ENCODE measurements around the gene CTAGE9.
"Not testable (repeated sequence)": the region's sequence is repeated elsewhere in the genome, so short reads cannot be mapped to it uniquely, and the experiment has no call there.

The CTAGE9 gene

DNA sequence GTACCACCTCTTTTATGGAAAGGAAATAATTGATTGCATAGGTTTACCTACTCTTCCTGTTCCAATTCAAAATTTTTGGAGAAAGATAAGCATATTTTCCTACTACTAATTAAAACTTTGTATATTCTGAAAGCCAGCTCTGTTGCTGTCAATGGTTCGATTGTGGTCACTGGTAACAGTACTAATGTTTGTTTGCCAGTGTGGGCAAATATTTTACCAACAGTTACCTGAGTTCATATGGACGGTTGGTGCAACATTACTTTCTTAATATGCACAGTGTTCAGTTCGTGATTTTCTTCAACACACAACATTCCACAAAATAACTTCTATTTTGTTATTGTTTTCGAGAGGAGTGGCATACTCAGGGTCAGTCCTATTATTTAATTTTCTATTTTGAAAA, 17.1 kb upstream of the CTAGE9 start:
- DNase-seq, result no peak

DNA sequence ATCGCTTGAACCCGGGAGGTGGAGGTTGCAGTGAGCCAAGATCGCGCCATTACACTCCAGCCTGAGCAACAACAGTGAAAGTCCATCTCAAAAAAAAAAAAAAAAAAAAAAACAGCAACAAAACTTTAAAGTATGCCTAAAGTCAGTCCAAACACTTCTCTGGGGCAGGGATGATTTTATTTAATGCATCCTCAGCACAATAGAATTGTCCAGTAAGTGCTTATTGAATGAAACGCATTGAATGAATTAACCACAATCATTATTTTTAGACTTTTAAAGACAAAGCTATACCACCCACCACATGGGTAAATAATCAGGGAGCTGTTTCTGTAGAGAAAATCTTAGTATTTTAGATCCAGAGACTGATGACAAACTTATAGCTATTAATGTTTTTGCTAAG, 16.6 kb upstream of the CTAGE9 start:
- no peak for DNase-seq

DNA sequence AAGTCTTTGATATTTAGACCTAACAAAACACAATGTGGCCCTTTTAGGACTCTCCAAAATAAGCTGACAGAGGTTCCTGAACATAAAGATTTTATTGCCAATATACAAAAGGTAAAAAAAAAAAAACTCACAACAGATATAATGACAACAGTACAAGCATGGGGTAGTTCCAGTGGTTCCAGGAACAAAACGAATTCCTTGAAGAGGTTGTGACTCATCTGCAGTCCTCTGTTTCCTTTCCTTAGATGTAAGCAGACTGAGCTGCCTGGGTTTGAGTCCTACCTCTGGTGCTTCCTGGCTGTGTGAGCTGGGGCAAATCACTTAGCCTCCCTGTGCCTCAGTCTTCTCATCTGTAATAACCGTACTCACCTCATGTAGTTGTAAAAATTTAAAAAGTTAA, 13.3 kb upstream of the CTAGE9 start:
- DNase-seq, result no peak

DNA sequence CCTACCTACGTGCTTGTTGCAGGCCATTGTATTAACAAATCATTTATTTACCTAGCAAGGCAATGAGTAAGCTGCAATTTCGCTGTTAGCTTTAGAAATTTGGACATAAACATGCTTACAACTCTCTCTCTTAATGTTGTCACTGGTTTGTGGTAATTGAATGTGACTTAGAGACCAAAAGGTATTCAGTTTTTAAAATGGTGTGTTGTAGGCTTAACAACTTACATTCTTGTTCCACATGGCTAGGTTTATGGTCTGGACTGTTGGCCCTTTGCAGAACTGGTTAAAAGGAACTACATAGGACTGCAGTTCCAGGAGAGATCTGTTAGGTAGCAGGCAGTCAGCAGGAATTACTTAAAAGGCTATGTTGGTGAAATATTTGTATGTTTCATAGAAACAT, 10.3 kb upstream of the CTAGE9 start:
- DNase-seq, result no peak

DNA sequence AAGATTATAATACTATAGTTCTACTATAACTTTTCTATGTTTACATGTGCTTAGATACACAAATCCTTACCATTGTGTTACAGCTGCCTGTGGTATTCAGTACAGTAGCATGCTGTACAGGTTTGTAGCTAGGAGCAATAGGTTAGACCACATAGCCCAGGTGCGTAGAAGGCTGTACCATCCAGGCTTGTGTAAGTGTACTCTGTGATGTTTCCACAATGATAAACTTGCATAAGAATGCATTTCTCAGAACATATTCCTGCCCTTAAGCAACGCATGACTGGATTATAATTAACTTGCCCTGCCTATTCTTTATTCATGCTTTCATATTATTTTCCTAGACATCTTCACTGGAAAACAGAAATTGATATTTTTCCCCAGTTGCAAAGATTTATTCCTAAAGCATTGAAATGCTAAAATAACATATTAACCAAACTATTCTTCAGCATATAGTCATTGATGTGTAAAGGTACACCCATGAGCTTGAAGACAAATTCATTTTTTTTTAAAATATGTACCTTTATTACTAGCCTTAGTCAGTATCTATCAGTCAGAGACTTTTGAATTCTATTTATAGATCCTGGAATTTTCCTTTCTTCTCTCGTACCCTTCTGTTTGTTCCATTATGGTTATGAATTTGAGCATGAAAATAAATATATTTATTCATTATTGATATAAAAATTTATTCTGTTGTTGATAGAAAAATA, 7.2 kb upstream of the CTAGE9 start:
- DNase-seq, result no peak

DNA sequence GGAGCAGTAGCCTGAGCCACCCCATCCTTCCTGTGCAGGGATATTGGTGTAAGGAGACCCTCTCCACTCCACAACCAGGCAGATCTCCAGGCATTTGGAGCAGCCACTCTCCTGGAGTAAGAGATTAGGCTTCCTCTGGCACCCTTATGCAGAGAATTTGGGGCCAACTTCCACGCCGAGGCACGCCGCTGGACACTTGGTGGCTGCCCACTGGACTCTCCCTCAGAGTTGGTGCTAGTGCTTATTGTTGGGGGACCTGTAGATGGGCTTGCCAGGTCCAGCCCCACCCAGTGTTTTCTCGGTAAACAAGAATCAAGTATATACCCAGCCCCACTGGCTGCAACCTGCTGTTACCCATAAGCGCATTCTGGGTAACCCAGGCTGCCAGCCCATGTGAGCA, 4.8 kb upstream of the CTAGE9 start:
- not testable (repeated sequence) for DNase-seq

DNA sequence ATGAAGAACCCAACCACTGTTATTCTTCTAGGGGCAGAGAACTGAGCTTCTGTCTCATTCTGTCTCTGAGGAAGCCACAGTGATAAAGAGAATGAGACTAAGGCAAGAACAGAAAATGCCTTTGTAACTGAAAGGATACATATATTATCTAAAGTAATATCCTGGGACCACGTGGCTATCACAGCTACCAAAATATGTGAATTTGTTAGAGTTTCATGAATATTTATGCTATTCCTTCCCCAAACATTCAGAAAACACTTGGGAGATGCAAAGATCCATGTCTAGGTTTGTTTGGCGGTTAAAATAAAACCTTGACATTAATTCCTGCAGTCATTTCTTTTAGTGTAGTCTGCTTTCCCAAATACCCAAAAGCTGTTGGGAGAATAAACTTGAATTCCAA, 6.9 kb downstream of the CTAGE9 start:
- DNase-seq, result not testable (repeated sequence)

DNA sequence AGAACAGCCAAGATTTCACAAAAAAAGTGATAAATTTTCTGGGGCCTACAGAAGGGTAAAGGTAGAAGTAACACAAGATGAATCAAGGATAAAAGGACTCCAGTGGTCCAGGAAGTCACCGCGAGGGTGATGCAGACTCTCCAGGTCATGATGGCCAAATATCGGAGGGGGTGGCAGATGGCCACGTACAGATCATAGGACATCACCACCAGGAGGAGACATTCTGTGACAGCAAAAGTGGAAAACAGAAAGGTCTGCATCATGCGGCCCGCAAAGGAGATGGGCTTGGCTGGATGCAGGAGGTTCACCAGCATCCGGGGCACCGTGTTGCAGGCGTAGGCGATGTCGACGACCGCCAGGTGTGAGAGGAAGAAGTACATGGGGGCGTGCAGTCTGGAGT, 10.0 kb downstream of the CTAGE9 start:
- not testable (repeated sequence) for DNase-seq

DNA sequence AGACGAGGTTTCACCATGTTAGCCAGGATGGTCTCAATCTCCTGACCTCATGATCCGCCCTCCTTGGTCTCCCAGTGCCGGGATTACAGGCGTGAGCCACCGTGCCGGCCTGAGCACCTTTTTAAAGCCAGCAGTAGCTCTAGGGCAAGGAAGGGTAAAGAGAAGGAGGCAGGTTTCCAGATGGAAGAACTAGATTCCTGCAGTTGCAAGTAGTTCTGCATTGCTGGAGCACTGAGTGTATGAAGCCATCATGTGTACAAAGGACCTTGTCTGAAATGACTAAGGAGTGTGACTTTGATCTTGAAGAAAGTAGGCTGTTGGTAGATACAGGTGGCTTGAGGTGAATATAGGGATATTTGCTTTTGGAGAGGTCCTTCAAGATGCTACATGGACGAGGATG, 13.9 kb downstream of the CTAGE9 start:
- DNase-seq, result no peak

DNA sequence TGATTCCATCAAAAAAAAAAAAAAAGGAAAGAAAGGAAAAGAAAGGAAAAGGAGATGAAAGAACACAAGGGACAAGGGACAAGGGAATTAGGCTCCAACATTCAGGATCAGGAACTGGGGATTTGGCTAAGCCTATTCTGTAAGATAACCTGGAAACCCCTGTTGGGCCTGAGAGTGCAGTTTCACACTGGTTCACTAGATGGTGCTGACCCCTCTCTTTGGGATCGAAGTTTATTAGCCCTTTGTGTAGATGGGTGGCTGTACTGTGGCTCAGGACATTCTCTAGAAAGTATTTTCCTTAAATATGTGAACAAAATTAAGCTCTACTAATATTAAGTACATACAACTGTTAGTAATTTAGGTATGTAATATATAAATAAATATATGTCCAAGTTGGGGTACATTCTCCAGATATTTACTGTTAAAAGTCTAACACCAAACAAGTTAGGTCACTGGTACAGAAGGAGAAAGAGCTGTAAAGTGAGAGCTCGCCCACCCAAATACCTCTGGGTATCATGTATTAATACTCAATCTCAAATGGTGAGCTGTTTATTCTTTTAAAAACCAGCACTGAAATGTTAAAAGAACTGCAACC, 15.9 kb downstream of the CTAGE9 start:
- no peak for DNase-seq

DNA sequence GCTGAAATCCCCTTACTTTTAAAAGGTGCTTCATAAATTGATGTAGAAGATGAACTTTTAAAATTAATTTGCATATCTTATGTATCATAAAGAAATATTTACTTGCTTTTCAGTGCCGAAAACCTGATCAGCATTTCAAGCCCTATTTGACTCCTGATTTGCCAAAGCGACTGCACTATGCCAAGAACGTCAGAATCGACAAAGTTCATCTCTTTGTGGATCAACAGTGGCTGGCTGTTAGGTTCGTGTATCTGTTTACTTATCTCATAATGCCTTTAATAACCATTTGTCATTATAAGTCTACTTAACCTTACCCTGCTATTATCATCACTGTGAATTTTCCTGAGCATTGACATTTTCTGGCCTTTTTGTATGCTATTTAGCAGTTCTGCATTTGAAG, 17.4 kb downstream of the CTAGE9 start:
- DNase-seq, result no peak

DNA sequence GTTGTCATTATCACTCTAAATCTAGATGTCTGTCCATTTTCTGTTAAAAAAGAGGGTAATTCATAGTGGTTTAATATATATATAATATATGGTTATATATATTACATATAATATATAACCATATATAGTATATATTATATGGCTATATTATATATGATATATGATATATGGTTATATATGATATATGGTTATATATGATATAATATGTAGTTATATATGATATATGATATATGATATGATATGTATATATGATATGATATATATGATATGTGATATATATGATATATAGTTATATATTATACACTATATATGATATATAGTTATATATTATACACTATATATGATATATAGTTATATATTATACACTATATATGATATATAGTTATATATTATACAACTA, 18.2 kb downstream of the CTAGE9 start:
- DNase-seq, result no peak

DNA sequence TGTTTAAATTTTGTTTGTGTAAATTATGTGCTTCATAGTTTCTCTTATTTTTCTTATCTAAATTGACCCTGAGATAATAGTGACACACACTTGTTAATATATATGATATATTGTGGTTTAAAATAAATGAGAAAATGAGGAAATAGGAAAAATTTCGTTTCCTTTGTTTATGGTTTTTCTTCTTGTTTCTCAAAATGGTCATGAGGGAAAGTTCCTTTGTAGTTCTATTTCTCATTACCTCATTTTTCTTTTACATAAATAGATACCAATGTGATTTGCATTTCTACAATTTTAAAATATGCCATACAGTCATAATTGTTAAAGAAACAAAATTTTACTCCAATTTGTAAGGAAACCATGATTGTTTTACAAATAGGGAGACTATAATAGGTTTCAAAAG, 18.8 kb downstream of the CTAGE9 start:
- DNase-seq, result no peak

DNA sequence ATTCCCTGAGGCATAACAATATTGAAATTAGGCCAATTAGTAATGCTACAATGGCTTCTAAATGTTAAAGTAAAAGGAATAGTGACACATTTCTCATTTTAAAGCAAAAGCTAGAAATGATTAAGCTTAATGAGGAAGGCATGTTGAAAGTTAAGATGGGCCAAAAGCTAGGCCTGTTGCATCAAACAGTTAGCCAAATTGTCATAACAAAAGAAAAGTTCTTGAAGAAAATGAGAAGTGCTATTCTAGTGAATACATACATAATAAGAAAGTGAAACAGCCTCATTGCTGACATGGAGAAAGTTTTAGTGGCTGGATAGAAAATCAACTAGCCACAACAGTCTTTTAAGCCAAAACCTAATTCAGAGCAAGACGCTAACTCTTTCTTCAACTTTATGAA, 22.5 kb downstream of the CTAGE9 start:
- DNase-seq, result no peak

DNA sequence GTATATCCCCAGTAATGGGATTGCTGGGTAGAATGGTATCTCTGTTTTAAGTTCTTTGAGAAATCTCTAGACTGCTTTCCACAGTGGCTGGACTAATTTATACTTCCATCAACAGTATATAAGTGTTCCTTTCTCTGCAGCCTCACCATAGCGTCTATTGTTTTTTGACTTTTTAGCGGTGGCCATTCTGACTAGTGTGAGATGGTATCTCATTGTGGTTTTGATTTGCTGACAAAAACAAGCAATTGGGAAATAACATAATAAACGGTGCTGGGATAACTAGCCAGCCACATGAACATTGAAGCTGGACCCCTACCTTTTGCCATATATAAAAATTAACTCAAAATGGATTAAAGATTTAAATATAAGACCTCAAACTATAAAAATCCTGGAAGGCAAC, 23.8 kb downstream of the CTAGE9 start:
- no peak for DNase-seq

DNA sequence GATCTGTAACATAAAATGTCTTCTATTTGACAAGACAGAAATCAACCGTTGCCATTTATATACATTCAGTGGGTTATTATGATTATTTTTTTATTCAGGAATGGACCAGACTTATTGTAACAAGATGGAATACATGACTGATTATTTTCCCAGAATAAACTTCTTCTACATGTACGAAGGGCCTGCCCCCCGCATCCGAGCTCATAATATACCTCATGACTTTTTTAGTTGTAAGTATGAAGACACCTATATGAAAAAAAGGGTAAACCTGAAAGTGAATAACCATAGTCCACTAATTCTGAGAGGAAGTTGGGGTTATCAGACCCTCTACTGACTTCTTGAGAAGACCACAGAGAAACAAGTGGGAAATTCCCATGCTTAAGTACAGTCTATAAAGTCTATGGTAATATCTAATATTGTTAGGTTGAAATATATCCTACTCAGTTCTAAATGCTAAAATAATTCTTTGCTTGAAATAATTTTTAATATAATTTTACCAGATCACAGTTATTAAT, 25.5 kb downstream of the CTAGE9 start:
- DNase-seq, result no peak

DNA sequence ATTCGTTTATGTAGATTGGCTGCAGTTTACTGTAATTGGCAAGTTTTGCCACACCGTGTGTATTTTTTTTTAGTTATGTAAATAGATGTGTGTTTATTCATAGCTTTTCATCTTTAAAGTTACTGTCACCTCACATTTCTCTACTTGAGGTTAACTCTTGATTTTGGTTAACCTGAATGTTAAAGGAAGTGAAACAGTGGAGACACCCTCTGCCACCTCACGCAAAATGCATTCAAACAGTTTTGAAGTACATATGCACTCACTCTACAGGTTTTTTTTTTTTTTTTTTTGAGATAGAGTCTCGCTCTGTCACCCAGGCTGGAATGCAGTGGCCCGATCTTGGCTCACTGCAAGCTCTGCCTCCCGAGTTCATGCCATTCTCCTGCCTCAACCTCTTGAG, 27.3 kb downstream of the CTAGE9 start:
- DNase-seq, result no peak

DNA sequence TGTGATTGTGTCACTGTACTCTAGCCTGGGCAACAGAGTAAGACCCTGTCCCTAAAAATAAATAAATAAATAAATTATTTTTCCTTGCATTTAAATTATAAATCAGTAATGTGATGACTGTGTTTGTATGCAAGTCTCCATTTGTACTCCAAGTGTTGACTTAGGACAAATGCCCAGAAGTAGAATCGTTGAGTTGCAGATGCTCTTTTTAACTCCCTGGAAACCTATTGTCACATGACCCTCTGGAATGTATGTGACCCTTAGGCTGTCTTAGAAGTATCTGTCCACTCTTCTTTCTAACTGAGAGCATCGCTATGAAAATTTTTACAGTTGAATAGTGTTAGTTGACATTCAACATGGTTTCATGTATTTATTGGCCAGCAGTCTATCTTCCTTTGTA, 28.4 kb downstream of the CTAGE9 start:
- no peak for DNase-seq

DNA sequence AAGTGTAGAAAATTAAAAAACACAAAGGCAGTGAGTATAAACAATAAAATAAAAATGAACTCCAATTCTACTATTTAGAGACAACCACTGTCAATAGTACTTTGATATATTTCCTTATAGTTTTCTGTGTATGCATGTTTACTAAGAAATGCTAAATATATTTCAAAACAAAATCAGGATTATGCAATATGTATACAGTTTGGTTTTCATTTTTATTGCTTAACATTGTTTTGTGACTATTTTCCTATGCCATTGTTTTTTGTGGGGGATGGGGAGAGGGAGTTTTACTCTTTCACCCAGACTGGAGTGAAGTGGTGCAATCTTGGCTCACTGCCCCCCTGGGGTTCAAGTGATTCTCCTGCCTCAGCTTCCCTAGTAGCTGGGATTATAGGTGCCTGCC, 29.2 kb downstream of the CTAGE9 start:
- no peak for DNase-seq

DNA sequence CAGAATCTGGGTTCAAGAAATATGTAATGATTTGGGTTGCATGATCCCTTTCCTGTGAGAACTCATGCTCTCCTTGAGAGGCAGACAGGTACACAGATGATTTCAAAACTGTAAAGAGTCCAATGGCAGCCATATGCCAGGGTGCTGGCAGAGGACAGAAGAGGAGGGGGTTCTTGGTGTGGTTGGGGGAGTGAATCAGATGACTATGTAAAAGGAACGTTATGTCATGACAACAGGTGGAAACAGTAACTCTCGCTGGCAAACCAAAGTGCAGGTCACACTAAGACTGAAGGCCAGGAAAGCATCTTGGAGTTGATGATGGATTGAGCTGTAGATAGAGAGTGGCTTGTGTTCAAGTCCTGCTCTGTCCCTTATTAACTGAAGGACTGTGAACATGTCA, 29.9 kb downstream of the CTAGE9 start:
- DNase-seq, result no peak

DNA sequence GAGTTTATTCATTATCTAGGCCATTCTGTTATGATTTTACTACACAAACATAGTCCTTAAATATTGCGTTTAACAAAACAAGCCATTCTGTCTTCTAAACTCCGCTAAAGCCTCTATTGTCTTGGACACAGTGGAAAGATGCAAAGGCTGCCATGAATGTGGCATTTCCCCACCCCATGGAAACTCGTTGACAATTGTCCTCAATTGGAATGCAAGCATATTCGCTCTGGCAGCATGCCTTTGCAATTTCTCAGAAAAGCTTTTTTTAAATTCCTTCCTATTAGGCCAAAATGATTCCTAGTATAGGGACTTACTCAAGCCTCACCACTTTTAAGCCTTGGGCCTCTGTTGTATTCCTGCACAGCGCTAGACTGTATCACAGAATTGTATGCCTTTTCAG, 32.4 kb downstream of the CTAGE9 start:
- no peak for DNase-seq

DNA sequence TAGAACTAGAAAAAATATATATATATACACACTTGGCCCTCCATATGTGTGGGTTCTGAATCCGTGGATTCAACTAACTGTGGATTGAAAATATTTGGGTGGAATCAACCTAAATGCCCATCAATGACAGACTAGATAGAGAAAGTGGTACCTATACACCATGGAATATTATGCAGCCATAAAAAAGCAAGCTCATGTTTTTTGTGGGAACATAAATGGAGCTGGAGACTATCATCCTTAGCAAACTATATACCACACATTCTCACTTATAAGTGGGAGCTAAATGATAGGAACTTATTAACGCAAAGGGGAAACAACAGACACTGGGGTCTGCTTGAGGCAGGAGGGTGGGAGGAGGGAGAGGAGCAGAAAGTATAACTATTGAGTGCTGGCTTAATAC, 37.6 kb downstream of the CTAGE9 start:
- DNase-seq, result no peak

DNA sequence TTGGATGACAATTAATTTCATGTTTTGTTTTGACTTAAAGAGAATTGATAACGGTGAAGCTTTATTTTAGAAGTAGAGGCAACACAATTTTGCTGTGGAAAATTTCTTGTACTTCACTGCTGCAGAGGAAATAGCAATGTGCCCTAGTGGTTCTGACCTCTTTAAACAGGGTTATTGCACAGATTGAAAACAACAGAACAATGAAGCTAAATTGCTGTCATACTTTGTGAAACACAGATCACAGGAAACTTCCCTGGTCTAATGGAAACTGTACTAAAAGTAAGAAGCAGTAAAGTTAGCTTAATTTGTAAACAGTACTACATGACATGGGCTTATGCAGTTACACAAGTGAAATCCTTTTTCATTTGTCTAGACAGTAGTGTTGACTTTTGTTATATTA, 40.9 kb downstream of the CTAGE9 start:
- DNase-seq, result no peak

DNA sequence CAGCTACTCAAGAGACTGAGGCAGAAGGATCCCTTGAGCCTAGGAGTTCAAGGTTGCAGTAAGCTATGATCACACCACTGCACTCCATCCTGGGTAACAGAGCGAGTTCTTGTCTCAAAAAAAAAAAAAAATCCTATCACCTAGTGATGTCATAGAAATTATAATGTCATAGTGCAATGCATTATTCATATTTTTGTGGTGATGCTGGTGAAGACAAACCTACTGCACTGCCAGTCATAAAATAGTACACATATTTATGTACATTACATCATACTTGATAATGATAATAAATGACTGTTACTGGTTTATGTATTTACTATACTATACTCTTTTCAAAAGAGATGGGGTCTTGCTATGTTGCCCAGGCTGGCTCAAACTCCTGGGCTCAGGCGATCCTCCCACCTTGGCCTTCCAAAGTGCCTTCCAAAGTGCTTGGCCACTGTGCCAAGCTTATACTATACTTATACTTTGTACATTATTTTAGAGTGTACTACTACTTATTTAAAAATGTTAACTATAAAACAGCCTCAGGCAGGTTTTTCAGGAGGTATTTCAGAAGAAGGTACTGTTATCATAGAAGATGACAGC, 47.1 kb downstream of the CTAGE9 start:
- no peak for DNase-seq

DNA sequence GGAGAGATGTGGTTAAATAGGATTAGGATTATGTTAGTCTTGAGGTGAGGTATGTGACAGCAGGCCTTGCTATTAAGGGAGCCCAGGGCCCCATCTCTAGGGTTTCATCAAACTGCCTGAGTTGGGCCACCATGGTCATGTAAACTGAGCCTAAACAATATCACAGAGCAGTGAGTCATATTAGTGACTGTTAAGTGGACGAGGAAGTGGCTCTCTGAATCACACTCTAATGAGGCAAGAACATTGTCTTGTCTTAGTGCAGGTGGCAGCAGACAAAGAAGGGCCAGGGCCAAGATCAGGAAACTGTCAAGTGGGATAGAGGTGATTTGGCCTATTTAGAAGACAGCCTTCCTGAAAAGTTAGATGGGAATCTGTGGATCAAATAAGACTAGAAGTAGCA, 50.6 kb downstream of the CTAGE9 start:
- peak; percentile 58 for DNase-seq

Measured in SIG-M5 (cell line).